Measurements from ENCODE around the gene FAXDC2.

- no peak for TF ChIP-seq POLR2AphosphoS5 (IDR thresholded peaks at IDR 0.05; ENCODE audit: low read depth, low read length)
- TF ChIP-seq POLR2A (IDR thresholded peaks at IDR 0.05; ENCODE audit: low read depth, low read length): no peak
- no peak for TF ChIP-seq TAF1 (IDR thresholded peaks at IDR 0.05; ENCODE audit: low read depth, low read length)
- TF ChIP-seq SPI1 (IDR thresholded peaks at IDR 0.05; ENCODE audit: low read depth, low read length): no peak
- TF ChIP-seq PAX5 (IDR thresholded peaks at IDR 0.05; ENCODE audit: insufficient read depth, low read length, severe bottlenecking): no peak
Observed at GRCh38 chr5:154793599-154794524, 56.5 kb downstream of the FAXDC2 start.
